Peyer's patch (tissue), 4 donors: ENCODE results near the gene SEC22B. TPM values are rescaled to one million over a fixed set of nuclear protein-coding genes. Genes with fewer than 3 reads are reported as not detected.
"Not testable (repeated sequence)": the region's sequence is repeated elsewhere in the genome, so short reads cannot be mapped to it uniquely, and the experiment has no call there.

ENCODE experiments used
- DNase-seq, 3 donors: peaks; one replicate each; pipeline ENCODE4 v3.0.0-alpha.2; 2017 to 2019
- H3K27ac ChIP-seq, 4 donors: fragments of 200-600 bp; sonication (generic); one replicate each; pipeline ENCODE4 v1.5.1; 2016 to 2019
- H3K27me3 ChIP-seq, 2 donors: fragments of 200-600 bp; sonication (generic); one replicate each; pipeline ENCODE4 v1.5.1; 2019
- H3K36me3 ChIP-seq, 3 donors: fragments of 200-600 bp; sonication (generic); one replicate each; pipeline ENCODE4 v1.5.1; 2016 to 2019
- H3K4me1 ChIP-seq, 4 donors: fragments of 200-600 bp; sonication (generic); one replicate each; pipeline ENCODE4 v1.5.1; 2016 to 2019
- H3K4me3 ChIP-seq, 4 donors: fragments of 200-600 bp; sonication (generic); 1 replicate in 3 of 4; 2 replicates in 1 of 4; pipeline ENCODE4 v1.5.1; 2016 to 2019; ENCODE audit warnings: mild to moderate bottlenecking in 1 of 4
- H3K9me3 ChIP-seq, 4 donors: fragments of 200-600 bp; sonication (generic); one replicate each; pipeline ENCODE4 v1.5.1; 2016 to 2019; ENCODE audit warnings: mild to moderate bottlenecking in 1 of 4
- CTCF ChIP-seq, 6 experiments: fragments of 450-650 bp in 4 of 6; fragments of 200-600 bp in 2 of 6; sonication (generic) in 1 of 6; IDR thresholded peaks; one replicate each; pipeline ENCODE4 v1.5.1; 2017 to 2019; ENCODE audit warnings: antibody characterized with exemption in 6 of 6, mild to moderate bottlenecking in 3 of 6, moderate library complexity in 1 of 6
- POLR2A ChIP-seq, 2 donors: fragments of 450-650 bp; IDR thresholded peaks; one replicate each; pipeline ENCODE4 v1.5.1; 2017; ENCODE audit warnings: antibody characterized with exemption in 2 of 2, mild to moderate bottlenecking in 2 of 2, moderate library complexity in 2 of 2
- total RNA-seq, 4 donors: library from RNA; depleted of rRNA; stranded (reverse); fragments of >200 nt; gene quantifications; one replicate each; pipeline ENCODE4 v1.1.0, GENCODE V29; 2016

Gene SEC22B
- total RNA-seq, 4 donors from 2014 or later: 19.8 to 34.3 (median 28.5) TPM

GRCh38 chr1:120178799-120179756 lies 2.8 kb upstream of the SEC22B start:
- no peak for DNase-seq
- Histone ChIP-seq H3K36me3 (no peaks in the 10 kb centered on the region), H3K9me3 (no peaks in the 10 kb centered on the region), H3K4me3 (peak overlapping the region in 2 of 4 donors; percentile 8 to 30), H3K27ac (peak overlapping the region in 3 of 4 donors; percentile 40 to 77 (median 53)), H3K27me3 (no peaks in the 10 kb centered on the region), H3K4me1 (peaks cover 0 to 5% (median 0%) of the 10 kb centered on the region in 4 donors)
- TF ChIP-seq CTCF (IDR thresholded peaks at IDR 0.05) (no peak), POLR2A (IDR thresholded peaks at IDR 0.05) (no peak)

- H3K36me3 ChIP-seq, H3K27me3 ChIP-seq, H3K4me1 ChIP-seq, H3K4me3 ChIP-seq, H3K9me3 ChIP-seq, H3K27ac ChIP-seq, DNase-seq: not testable (repeated sequence)
Observed at GRCh38 chr1:120178058-120178457, 1.7 kb upstream of the SEC22B start.

GRCh38 chr1:120175688-120176087 lies 632 bp downstream of the SEC22B start:
- H3K9me3 ChIP-seq, H3K36me3 ChIP-seq, H3K4me1 ChIP-seq, DNase-seq, H3K27me3 ChIP-seq: not testable (repeated sequence)
- Histone ChIP-seq H3K4me3 (peak overlapping the region; percentile 61 to 90 (median 82)), H3K27ac (peak overlapping the region; percentile 84 to 96 (median 92))

- not testable (repeated sequence) for H3K27ac ChIP-seq, H3K9me3 ChIP-seq, H3K4me3 ChIP-seq, H3K27me3 ChIP-seq, H3K4me1 ChIP-seq, DNase-seq
- peaks cover 0 to 11% (median 0%) of the 10 kb centered on the region in 3 donors for H3K36me3 ChIP-seq
Observed at GRCh38 chr1:120164761-120165160, 11.6 kb downstream of the SEC22B start.

GRCh38 chr1:120162015-120162414 lies 14.3 kb downstream of the SEC22B start:
- not testable (repeated sequence) for DNase-seq, H3K4me1 ChIP-seq, H3K36me3 ChIP-seq, H3K27ac ChIP-seq, H3K4me3 ChIP-seq, H3K27me3 ChIP-seq, H3K9me3 ChIP-seq

- not testable (repeated sequence) for H3K4me1 ChIP-seq, H3K27ac ChIP-seq, H3K9me3 ChIP-seq, H3K27me3 ChIP-seq, H3K4me3 ChIP-seq, H3K36me3 ChIP-seq, DNase-seq
Observed at GRCh38 chr1:120158495-120158894, 17.8 kb downstream of the SEC22B start.

- H3K9me3 ChIP-seq, H3K27me3 ChIP-seq, H3K4me1 ChIP-seq, H3K27ac ChIP-seq, H3K36me3 ChIP-seq, DNase-seq, H3K4me3 ChIP-seq: not testable (repeated sequence)
Observed at GRCh38 chr1:120158086-120158485, 18.2 kb downstream of the SEC22B start.

GRCh38 chr1:120150138-120150822 lies 26.0 kb downstream of the SEC22B start:
- H3K4me3 ChIP-seq, H3K27me3 ChIP-seq, DNase-seq, H3K4me1 ChIP-seq, H3K36me3 ChIP-seq, H3K9me3 ChIP-seq, H3K27ac ChIP-seq: not testable (repeated sequence)

- H3K4me3 ChIP-seq, DNase-seq, H3K4me1 ChIP-seq, H3K27me3 ChIP-seq, H3K27ac ChIP-seq, H3K36me3 ChIP-seq, H3K9me3 ChIP-seq: not testable (repeated sequence)
Observed at GRCh38 chr1:120149420-120150059, 26.8 kb downstream of the SEC22B start.
